NCI-H82 treated with DMSO at 0.1 percent for 48 hours (cell line): ENCODE measurements around the gene GALNT9.

Source experiments
- DNase-seq: peaks from one replicate; lab custom pipeline; 2025; ENCODE audit not compliant: unreplicated experiment; lab: John Stamatoyannopoulos, UW

The GALNT9 gene

DNA sequence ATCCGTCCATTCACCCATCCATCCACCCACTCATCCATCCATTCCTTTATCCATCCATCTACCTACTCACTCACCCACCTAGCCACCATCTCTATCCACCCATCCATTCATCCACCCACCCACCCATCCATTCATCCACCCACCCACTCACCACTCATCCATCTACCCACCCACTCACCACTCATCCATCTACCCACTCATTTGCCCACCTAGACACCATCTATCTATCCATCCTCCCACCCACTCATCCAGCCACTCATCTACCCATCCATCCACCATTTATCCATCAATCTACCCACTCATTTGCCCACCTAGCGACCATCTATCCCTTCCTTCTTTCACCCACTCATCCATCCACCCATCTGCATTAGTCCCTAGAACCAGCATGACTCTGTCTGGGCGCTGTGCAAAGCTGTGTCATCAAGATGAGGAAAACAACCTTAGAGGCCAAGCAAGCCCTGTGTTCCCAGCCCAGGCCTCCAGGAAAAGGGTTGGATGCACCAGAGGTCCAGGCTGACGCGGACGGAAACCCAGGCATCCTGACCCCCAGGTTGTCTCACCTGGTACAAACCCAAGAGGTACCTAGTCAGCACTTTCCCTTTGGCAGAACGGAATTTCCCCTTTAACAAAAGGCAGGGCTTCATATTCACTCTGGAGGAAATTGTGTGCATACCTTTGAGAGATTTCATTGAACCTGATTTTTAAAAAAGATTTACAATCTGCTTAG, 111.4 kb downstream of the GALNT9 start:
- DNase-seq = no peak

DNA sequence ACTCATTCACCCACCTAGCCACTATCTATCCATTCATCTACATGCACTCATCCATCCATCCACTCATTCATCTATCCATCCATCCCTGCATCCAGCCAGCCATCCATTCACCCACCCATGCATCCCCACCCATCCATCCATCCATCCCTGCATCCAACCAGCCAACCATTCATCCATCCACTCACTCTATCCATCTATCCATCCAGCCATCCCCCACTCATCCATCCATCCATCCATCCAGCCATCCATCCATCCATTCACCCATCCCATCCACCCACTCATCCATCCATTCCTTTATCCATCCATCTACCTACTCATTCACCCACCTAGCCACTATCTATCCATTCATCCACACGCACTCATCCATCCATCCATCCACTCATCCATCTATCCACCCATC, 112.0 kb downstream of the GALNT9 start:
- DNase-seq = no peak

DNA sequence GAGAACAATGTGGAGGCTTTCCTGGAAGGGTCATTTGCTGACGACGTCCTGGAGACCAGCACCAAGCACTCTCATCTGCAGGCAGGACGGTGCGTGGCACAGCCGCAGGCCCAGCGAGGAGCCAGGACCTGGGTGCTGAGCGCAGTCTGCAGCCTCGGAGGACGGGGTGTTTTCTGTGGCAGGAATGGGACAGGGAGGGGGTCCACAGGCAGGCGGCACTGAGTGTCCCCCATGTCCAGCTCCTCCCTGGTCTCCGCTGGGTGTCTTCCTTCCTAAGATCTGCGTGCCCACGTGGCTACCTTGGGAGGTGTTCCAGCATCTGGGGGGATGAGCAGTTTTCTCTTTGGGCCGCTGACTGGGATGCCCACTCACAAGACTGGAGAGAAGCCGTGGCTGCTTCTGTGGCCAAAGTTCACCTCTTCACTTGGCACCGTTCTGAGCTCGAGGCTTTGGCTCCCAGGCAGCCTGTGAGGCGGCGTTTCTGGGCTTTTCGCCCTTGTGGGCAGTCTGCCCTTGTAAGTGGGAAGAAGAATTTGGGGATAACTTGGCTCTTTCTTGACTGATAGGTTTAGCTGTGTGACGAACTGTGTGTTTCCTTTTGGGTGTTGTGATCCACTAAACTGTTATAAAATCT, 112.9 kb downstream of the GALNT9 start:
- no peak for DNase-seq

DNA sequence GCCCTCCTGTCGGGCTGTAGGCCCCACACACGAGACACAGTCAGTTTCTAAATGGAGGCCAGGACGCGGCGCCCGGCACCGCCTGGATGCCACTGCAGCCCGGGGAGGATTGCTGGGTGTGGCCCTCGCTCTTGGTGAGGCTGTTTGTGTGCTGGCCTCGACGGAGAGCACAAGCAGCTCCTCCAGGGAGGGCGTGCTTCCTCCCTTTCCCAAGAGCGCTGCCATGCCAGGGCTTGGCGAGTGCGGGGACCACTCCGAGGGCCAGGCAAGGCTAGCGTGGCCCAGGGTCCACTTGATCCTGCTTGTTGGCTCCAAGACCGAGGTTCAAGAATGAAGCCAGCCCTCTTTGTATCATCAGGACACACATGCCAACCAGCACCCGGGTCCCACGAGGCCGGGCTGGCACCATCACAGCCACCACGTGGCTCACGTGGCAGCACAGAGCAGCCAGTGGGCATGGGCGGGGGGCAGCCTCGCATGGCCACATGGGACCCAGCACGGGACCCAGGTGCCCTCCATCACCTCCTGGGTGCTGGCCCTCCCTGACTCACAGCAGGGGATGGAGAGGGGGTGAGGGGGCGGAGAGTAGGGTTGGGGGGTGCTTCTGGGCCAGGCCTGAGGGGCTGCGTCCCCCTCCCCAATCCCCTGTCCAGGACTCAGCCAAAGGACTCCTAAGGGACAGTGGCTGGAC, 113.9 kb downstream of the GALNT9 start:
- DNase-seq = no peak

DNA sequence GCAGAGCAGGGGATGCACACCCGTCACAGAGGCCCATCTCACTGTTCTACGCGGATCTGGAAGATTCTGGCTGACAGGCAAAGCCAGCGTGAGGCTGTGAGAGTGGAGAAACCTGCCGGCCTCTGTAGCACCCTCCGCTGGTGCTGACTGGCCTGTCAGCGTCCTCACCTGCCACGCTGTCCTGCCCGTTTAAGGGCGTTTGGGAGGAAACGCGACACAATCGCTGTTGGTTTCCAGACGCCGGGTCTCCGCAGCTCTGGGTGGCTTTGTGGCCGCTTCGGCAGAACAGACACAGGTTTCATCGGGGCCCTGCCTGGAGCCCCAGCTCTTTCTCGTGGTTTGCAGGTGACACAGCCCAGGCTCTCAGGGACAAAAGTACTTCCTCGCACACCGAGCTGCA, 114.5 kb downstream of the GALNT9 start:
- DNase-seq = no peak

DNA sequence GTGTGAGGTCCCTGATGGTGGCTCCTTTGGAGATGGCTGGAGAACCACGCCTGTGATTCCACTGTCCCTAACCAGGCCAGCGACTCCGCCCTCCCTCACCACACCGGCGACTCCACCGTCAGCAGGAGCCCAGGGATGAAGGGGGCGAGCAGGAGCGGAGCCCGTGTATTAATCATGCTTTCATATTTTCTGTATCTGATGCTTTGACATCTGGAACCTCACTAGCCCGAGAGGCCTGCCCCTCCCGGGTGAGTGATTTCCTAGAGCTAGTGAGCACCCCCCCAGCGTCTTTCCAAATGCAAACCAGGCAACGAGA, 115.3 kb downstream of the GALNT9 start:
- DNase-seq = no peak

DNA sequence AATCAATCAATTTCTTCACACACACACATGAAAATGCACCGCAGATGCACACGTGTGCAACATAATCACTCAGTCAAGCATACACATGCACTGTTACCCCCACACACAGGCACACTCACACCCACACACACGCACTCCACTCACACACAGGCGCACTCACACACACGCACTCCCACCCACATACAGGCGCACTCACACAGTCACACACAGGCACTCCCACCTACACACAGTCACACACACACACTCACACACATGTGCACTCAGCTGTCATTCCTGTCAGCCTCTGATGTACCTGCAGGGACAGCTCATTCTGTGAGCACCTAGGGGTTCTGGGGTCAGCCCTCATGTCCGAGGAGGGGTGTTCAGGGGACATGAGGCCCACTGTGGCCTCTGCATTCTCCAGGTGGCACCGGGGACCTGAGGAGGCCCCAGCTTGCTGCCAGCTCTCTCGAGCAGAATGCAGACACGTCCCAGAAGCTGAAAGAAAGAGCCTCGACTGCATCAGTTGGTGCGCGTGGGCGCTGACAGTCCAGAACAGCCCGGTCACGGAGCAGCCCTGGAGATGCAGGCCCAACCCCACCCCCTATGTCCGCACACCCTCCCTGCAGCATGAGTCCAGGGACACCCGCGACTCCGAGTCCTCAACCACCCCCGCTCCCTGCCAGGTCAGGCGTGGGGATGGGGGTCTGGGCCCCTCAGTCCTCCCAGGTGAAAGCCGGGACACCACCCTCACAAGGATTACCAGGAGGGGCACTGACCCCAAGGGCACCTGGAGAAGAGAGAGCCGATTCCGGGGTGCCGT, 115.8 kb downstream of the GALNT9 start:
- DNase-seq = no peak

DNA sequence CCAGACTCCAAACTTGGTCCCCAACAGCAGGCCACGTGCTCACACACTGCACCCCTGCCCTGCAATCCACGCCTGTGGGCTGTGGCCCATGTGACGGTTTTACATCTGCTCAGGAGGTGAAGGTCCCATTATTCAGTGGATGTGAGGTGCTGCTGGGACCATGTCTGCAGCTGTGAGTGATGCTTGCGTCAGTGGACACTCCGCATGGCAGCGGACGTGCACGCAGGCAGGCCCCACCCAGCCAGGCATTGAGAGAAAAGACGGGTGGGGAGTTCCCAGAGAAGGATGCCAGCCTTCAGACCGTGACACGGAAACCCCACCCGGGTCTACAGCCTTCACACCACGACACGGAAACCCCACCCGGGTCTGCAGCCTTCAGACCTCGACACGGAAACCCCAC, 117.6 kb downstream of the GALNT9 start:
- DNase-seq = no peak

DNA sequence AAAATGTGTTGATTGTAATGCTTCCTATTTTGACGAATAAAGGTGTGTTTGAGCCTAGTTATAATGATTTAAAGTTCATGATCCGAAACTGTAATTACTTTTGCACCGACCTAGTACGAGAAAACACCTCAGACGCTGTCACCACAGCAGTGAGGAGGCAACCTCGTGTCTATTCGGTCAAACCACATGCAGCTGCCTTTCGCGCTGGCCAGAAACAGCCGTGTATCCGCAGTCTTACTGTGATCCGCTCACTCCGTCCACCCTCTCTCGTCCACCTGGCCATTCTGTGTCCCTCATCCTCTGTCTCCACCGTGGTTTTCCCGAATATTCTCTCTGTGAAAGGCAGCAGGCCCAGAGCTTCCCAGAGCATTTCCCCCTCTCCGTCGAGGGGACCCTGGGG, 118.1 kb downstream of the GALNT9 start:
- no peak for DNase-seq

DNA sequence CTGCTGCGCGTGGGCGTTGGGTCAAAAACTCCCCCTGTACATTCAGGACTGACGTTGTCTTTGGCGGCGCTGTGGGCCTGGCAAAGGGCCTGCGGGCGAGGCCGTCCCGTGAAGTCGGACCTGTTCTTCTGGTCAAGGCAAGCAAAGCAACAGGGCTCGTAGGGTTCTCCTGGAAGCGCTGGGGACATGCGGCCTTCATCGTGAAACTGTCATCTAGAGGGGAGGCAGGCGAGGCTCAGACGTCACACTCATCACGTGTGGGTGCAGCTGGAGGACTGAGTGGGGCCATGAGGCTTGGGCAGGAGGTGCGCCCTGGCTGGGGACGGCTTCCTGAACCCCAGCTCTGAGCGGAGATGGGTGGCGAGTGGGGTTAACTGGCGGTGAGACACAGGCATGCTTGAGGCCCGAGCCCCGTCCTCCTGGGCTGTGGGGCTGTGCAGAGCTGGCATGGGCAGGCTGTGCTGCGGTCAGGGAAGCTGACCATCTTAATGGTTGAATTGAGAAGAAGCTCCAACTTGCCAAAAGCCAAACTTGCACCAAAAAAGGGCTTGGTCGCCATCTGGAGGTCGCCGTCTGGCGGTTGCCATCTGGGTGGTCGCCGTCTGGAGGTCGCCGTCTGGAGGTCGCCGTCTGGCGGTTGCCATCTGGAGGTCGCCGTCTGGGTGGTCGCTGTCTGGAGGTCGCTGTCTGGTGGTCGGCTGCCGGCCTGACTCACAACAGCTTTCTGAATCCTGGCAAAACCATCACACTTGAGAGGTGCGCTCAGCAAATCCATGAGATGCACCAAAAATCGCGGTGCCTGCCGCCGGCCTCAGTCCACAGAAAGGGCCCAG, 119.0 kb downstream of the GALNT9 start:
- no peak for DNase-seq

DNA sequence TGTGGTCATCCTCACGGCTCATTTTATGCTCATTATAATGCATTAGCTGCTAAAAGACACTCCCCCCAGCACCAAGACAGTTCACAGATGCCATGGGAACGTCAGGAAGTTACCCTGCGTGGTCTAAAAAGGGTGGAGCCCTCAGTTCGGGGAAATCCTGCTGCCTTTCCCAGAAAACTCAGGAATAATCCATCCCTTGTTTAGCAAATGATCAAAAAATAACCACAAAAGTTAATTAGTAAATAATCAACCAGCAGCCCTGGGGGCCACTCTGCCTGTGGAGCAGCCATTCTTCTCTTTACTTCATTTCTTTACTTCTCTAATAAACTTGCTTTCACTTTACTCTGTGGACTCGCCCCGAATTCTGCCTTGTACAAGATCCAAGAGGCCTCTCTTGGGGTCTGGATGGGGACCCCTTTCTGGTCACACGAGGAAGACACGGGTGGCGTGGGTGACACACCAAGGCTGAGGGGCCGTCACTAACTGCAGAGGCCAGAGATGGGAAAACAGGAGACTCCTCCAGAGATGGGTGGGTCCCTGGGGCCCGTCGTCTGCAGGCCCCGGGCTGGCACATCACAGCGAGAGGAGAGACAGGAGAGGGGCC, 119.7 kb downstream of the GALNT9 start:
- DNase-seq = no peak

DNA sequence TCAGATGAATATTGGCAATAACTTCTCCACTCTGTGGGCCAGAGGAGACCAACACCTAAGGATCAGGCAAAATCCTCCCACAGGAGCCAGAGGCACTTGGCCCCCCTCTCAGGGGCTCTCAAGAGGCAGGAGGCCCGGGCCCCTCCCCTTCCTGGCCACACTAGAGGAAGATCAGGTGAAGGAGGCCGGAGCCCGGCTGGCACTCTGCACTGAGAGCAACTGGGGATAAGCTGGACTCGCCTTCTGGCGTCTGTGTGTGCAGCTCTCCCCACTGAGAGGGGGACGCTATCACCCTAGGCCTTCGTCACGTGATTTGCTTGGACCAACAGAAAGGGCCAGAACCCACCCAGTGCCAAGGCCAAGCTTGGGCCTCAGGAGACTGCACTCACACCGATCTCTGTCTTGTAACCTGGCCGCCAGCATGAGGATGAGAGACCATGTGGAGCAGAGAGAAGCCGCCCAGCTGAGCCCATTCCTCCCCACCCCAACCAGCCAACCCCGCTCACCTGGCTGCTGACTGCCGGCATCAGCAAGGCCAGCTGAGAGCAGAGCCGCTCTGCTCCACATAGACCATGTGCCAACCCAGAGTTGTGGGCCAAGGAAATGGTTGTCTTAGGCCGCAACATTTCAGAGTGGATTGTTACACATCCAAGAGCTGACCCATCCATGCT, 121.1 kb downstream of the GALNT9 start:
- DNase-seq = no peak

DNA sequence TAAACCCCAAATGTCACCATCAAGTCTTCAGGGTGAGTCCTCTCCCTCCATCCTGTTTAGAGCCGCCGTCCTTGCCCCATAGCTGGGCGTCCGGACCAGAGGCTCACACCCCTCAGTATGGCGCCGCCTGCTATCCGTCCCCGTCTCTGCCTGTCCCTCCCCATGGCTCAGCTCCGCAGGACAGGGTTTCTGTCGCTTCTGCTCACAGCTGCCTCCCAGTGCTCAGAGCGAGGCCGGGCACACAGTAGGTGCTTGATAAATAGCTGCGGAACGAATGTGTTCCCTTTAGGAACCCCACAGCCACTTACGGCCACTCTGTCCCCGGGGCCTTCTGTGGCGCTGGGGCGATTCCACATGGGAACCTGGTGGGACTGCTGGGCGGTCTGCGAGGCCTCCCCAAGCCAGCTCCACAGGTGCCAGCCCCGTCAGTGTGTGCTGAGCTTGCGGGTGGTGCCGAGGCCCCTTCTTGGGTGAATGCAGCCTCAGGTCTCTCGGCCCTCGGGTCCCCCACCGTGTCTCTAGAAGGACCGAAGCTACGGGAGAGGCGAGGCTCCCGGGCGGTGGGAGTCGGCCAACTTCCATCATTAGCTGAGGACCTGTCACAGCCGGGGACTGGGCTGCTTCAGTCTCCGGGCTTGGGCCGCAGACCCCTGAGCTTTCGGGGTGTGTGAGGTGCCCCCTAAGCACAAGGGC, 122.2 kb downstream of the GALNT9 start:
- no peak for DNase-seq

DNA sequence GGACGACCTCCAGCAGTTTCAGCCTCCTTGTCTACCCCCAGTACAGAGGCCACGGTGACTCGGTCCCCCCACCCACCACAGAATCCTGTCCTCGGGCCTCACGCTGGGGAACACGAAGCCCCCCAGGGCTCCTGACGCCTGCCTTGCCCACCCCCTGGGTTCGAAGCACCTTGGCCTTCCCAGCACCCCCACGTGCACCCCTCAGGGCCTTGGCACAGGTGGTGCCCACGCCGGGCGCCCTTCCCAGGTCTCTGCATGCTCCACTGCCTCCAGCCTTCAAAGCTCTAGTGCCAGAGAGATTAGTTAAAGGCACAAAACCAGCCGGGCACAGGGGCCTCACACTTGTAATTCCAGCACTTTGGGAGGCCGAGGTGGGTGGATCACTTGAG, 123.3 kb downstream of the GALNT9 start:
- no peak for DNase-seq

DNA sequence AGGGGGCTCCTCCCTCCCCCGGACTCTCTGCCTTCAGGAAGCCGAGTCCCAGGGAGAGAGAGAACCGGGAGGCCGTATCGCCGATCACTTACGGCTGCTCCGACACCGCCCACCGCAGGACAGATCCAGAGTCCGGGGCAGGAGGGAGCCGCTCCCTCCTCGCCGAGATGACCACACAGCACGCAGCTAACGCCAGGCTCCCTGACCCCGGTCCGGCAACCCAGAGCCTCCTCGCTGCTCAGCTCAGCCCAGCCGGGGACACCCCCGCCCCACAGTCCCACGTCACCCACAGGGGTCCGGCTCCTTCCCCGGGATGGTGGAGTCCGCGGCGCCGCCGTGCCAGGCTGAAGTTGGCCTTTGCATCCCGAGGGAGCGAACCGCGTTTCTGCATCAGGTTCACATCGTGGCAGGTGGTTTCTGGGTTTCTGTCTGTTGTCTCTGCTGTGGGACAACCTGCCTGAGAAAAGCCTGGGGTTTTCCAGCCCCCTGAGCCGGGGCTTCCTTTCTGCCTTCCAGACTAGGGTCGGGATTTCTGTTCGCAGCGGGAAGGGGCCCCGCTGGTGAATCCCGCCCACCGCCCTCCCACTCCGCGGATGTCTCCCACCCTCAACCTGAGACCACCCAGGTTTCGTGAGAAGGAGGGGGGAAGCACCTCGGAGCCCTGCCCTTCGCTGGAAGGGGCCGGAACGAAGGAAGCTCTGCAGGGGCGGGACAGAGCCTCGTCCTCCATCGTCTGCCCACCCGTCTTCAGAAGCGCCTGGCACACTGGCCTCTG, 123.9 kb downstream of the GALNT9 start:
- DNase-seq = no peak

DNA sequence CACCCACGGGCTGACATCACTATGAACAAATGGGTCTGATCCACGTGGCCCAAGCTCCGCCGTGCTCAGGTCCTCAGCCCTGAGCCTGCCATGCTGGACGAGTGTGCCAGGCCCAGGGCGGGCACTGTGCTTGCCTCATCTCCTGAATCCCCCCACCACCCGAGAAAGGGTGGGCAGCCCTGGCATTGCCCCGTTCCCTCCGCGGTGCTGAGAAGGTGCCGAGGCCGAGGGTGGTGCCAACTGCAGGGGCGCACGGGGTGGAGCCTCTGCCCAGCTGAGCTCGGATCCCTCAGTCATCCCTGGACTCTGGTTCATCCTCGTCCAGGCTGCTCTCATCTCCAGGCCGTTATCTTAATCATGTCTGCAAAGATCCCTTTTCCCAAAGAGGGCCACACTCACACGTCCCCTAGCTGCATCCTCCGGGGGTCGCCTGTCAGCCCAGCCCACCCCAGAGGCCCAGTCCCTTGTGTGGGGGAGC, 124.6 kb downstream of the GALNT9 start:
- DNase-seq = no peak

DNA sequence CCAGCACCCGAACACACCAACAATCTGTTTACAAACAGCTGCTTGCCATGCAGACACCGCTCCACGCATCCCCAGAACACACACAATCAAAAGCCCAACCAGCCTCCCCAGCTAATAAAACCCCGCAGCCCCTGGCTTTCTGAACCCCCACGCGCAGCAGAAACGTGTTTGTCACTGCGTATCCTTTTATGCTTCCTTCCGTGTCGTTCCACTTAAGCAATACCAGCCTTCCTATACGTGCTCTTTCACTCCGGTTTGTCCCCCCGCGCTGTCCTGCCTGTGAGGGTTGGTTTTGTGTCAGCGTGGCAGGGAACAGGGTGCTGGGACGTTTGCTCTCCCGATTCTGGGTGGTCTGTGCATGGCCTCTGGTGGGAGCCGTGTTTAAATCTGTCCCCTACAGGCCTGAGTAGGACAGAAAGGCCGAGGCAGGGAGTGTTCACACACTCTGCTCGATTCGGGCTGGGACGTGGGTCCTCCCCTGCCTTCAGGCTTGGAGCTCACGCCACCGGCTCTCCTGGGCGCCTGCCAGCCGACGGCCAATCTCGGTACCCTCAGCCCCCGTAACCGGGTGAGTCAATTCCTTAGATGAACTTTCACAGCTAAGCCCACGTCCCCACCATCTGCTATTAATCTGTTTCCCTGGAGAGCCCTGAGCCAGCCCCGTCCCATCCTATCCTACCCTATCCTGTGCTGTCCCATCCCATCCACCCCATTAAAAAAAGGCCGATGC, 125.2 kb downstream of the GALNT9 start:
- no peak for DNase-seq
